ENCODE results near the gene YWHAG.
"Not testable (repeated sequence)": the region's sequence is repeated elsewhere in the genome, so short reads cannot be mapped to it uniquely, and the experiment has no call there.

The YWHAG gene

DNA sequence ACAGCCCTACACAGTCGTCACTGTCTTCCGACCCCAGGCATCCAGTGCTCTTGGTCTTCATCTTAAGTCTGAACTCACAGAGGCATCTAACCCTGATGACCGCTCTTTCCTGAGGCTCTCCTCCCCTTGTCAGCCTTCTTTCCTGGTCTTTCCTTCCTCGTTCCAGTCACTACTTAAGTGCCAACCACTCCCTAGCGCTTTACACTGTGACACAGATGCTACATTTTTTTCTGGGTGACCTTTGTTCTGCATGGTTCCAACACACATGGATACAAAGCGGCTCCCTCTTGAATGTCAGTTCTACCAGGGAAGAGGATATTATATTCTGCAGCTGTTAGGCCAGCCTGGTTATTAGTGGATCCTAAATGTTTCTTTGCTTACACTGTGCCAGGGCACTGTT, 12.7 kb downstream of the YWHAG start:
- DNase-seq = no peak

GRCh38 chr7:76343931-76344321, 14.9 kb downstream of the YWHAG start:
- DNase-seq = no peak

DNA sequence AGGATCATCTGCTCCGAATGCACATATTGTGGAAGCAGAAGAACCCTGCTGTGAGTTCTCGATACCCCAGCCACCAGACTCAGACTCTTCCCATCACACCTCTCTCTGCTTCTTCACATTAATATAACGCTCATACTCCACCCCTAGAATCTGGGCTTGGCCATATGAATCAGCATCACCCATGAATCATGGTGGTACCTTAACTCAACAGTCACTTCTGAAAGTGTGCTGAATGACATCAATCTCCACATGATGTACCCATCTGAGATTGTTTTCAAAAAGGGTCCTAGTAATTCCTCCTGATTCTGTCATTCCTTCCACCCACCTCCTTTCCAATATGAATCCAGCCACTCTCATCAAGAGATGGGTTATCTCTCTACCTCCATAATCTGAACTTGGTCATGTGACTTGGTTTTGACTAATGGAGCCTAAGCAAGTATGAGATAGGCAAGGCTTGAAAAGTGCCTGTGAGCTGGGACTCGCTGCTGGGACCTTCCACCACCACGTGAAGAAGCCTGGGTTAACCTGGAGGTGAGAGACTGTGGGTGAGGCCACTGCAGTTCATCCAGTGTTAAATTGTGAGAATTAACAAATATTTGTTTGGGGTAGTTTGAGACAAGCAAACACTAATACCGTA, 15.4 kb downstream of the YWHAG start:
- DNase-seq = no peak

- no peak for DNase-seq
These were observed 16.6 kb downstream of the YWHAG start for GRCh38 chr7:76342222-76342621.

DNA sequence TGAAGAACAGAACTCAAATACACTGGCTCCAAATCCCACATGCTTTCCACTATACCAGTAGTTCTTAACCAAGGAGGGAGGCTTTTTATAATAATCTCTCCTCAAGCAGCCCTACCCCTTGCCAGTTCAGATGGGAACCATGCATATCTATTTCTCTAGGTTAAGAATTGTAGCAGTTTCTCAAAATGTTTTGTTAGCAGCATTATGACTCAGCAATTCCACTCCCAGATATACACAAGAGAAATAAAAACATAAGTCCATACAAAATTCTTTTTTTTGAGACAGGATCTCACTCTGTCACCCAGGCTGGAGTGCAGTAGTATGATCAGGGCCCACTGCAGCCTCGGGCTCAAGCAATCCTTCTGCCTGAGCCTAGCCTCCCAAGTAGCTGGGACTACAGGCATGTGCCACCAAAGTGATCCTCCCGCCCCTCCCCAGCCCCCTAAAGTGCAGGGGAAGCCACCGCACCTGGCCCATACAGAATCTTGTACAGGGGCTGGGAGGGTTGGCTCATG, 18.1 kb downstream of the YWHAG start:
- DNase-seq = no peak

DNA sequence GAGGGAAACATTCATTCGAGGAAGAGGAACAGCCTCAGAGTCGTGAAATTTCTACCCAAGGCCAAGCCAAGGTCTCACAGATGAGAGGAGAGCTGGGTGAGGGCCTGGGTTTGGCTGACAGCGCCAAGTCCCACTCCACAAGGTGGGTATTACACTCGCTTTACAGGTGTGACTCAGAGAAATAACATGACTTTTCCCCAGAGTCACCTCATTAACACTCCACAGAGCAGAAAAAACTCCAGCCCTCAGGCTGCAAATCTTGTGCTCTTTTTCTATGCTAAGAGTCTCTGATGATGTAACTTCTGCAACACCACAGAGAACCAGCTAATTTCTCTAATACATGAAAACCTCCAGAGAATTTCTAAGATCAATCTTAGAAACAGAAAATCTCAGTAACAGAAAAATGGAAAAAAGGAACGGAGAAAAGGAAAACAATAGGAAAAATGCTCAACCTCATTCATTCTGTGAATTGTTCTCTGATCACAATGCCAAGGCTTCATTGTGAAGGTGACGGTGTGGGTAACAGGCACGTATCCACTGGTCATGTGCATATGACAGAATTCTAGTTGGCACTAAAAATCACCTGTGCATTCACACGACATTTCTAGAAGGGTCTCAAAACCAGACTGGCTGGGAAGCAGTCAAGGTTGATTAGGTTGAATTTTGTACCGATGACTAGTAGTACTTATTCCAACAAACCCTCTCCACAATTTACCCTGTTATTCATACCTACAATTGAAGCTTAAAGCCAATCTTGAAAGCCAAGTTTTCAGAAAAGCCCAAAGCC, 20.3 kb downstream of the YWHAG start:
- DNase-seq = no peak

DNA sequence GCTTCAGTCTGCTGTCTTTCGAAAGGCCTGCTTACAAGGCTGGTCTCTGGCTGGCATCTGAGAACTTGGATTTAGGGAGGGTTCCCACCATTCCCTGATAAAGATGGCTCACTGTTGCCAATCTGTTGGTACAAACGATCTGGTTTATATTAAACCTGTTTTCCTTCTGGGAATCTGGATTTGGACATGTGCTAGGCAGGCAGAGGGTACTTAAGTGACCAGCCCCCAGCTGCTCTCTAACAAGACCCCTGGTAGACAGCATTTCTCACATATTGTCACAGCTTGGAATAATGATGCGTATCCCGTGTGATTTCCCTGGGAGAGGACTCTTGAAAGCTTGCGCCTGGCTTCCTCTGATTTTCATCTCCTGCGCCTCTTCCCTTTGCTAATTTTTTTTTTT, 21.6 kb downstream of the YWHAG start:
- DNase-seq = no peak

GRCh38 chr7:76336094-76336493, 22.7 kb downstream of the YWHAG start:
- DNase-seq = no peak

DNA sequence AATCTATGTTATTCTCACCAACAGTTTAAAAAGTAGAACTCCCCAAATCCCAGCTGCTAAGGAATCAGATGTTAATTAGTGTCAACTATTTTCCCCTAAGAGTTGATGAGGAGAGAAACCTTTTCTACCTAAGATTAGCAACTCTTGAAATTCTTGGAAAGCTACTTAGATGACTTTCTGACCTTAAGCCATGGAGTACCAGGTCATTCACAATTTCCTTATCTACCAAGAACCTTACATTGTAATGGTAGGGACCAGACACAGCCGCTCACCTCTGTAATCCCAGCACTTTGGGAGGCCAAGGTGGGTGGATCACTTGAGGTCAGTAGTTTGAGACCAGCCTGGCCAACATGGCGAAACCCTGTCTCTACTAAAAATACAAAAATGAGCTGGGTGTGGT, 23.4 kb downstream of the YWHAG start:
- not testable (repeated sequence) for DNase-seq

DNA sequence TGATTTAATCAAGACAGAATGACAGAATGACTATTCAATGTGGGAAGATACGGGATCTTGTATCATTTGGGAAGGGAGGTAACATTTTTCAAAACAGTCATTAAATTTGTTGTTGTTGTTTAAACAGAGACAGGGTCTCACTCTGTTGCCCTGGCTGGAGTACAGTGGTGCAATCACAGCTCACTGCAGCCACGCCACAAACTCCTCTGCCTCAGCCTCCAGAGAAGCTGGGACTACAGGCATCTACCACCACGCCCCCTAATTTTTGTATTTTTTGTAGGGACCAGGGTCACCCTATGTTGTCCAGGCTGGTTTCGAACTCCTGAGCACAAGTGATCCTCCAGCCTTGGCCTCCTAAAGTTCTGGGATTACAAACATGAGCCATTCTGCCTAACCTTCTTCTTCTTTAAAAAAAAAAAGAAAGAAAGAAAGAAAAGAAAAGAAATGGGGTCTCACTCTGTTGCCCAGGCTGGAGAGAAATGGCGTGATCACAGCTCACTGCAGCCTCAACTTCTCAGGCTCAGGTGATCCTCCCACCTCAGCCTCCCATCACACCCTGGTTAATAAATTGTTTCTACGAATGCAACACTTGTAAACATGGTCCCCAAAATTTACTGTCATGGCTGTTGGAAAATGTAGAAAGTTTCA, 24.3 kb downstream of the YWHAG start:
- no peak for DNase-seq

DNA sequence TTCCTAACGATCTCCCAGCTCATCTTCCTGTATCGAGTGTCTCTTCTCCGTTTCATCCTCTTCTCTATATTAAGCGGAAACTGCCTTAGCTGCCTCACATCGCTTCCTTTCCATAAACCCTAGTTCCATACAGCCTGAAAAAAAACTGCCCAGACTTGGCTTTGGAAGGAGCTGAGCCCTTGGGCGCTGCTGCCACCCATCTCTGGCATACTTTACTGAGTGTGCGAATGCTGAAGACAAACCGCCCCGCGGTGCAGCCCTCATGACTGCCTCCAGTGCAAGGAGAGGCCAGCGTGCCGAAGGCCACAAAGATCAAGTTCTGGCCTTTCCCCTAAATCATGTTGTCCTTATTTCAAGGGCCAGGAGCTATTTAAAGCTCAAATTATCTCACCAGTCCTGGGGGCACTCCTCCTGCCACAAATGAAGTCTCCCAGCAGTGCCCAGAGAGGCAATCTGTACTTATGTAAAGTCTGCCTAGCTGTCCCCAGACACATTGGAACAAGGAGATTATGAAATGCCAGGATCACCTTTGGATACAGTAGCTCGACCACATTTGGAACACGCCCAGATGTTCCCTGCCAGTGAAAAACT, 25.2 kb downstream of the YWHAG start:
- DNase-seq = no peak

- DNase-seq = no peak
These were observed 26.7 kb downstream of the YWHAG start for GRCh38 chr7:76332078-76332477.

DNA sequence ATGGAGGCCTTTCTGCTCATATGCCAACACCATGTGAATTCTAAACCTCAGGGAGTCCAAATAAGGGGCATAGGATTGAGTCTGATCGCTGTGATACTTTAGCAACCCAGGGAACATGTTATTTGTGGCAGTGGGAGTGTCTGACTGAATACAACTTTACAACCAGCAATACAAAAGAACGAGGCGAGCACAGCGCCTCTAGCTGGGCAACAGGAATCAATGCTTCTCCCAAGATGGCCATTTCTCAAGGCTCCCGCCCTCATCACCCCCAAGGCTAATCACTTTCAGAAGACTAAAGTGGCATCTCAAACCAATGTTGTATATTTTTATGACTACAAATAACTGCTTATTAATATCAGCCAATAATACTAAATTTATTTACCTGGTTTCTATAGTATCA, 28.1 kb downstream of the YWHAG start:
- DNase-seq = no peak

- DNase-seq = no peak
These were observed 28.5 kb downstream of the YWHAG start for GRCh38 chr7:76330261-76330660.

DNA sequence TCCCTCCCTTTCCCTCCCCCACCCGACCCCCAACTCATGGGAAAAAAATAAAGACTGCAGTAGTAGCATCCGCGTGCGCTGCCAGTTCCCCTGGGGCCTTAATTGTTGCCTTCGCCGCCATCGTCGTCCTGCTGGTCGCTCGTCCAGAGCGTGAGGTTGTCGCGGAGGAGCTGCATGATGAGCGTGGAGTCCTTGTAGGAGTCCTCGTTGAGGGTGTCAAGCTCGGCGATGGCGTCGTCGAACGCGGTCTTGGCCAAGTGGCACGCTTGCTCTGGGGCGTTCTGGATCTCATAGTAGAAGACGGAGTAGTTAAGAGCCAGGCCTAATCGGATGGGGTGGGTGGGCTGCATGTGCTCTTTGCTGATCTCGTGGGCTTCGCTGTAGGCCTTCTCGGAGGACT, 29.3 kb downstream of the YWHAG start:
- DNase-seq = no peak

- DNase-seq = no peak
These were observed 30.4 kb downstream of the YWHAG start for GRCh38 chr7:76328389-76328788.

DNA sequence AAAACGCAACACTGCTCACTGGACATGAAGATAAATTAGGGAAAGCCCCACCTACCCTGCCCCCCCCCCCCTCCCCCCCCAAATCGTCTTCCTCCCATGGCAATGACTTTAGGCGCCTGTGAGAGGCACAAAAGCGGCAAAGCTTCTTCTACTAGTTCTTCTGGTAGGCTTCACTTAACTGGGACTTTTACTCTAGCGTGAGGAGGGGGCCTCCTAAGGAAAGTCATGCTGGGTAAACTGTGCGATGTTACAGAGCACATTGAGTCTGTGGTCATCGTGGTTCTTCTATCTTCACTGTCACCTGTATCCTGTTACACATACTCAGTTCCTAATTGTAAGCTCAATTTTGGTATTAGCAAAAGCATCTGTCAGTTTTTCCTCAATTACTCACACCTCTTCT, 31.2 kb downstream of the YWHAG start:
- no peak for DNase-seq

DNA sequence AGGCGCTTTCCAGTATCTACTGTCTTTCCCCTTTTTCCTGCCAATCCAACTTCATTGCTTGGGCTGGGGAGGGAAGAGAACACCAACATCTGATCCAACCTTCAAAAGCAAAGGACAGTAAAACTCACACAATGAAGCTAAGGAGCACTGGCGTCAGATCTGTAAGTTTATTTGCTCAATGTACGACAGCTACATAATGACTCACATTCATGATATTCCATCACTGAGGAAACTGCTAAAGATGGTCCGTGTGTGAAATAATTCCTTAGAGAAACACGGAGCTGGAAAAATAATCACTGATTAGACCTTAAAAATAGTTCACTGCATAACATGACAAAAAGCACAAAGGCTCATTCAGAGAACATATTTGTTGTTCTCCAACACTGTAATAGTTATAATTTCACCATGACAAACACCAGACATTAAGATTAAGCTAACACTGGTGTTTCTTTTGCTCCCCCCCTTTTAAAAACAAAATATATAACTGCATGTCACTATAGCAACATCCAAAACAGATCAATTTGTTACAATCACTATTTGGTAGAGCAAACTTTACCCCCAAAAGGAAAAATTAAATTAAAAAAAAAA, 32.1 kb downstream of the YWHAG start:
- no peak for DNase-seq

GRCh38 chr7:76325811-76326210, 33.0 kb downstream of the YWHAG start:
- DNase-seq = no peak

DNA sequence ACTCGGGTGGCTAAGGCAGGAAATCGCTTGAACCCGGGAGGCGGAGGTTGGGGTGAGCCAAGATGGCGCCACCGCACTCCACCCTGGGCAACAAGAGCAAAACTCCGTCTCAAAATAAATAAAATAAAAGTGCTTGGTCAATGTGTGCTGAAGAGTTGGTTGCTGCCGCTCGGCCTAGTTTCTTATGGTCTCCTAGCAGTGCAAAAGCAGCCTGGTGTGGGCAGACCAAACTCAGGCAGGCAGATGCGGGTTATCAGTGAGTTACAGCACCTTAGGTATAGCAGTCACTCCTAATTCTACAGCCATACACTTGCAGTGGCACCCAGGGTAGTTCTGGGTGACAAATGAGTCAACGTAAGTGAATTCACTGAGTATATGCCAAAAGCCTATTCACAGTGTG, 33.7 kb downstream of the YWHAG start:
- DNase-seq = no peak

DNA sequence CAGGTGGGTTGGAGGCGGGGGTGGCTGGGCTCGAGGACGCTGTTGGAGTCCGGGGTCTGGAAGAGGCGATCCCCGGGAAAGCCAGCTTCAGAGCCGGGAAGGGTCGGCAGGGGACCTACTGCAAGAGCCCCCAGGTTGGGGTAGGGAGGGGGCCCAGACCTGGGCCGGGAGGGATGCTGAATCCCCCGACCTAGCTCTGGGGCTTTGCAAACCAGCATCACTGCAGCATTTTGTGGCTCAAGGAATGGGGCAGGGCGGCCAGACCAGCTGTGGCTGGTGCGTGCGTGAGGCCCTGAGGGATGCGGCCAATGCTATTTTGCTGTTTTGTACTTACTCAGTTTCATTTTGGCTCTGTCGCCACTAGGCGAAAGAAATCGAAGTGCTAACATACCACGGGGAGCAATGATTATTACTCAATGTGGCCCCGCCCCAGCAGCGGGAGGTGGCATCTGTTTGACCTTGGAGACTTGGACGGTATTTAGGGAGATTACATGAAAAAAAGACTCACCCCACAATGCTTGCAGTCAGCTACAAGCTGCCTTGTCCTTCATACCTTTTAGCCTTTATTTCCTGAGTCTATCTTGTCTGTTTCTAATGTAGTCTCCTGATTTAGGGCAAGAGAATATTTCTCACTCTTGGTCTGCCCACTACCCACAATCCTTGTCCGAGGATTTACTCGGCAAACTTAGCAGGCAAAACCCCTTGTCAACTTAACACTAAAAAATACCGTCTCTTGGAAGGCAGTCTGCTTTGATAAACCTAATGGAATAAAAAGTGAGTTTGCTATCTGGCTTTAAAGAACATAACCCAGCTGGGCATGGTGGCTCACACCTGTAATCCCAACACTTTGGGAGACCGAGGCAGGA, 40.1 kb downstream of the YWHAG start:
- DNase-seq = peak; percentile 62

DNA sequence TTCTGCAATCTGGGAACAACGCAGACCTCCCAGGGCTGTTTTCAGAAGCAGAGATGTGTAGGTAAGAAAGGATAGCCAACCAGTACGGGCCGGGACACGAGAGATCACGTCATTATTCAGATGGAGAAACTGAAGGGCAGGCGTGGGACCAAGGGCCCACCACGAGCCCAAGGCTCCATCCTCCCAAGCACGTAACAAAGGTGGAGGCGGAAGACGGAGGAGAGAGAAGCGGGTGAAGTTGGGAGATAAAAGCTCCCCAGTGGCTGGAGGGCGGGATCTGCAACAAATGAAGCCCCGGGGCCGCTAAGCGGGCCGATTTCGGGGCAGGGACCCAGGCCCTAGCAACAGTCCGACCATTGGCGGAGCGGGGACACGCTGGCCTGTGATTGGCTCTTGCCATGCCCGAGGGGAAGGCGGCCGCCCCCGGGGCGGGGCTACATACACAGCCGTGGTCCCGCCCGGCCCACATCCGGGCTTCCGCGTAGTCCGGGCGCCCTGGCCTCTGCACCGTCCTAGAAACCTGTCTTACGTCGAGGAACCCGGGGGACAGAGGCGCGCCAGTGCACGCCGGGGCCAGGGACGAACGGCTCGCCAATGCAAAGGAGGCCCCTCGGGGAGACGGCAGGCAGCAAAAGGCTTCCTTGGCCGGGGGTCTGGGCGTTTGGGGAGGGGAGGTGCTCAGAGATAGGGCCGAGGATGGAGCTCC, 40.9 kb downstream of the YWHAG start:
- DNase-seq = peak; percentile 93
